GM11168 (cell line): ENCODE results near the gene DPF3.

Experiments used
- in situ Hi-C: fragments of 300-500 bp; cut with MboI; formaldehyde crosslinking; loops from one replicate; pipeline ENCODE4 v1.12.0; 2022; ENCODE audit warnings: low sequenced_read_pairs; ENCODE audit not compliant: unreplicated experiment

The DPF3 gene

GRCh38 chr14:72893636-72894322 lies at the start of gene DPF3:
TSS of gene DPF3 (minus strand) at chr14:72894101. CDS start at chr14:72894088, 13 bp downstream.
- in situ Hi-C loops: no loop called here

DNA sequence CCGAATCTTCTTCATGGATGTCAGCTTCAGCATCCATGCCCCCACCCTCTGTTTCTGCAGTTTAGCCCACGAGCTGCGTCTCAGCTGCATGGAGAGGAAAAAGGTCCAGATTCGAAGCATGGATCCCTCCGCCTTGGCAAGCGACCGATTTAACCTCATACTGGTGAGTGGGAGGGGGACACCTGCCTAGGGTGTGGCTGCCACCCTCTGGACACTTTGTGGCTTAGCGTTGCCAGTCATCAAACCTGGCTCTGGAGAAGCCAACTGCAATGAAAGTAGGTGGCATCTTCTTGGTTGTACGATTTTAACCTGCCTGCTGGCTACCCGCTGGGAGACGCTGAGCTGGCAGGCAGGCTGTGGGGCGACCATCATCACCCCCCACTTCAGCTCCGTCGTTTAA lies 49.0 kb upstream of the DPF3 start:
- in situ Hi-C loops: no loop called here

- in situ Hi-C loops: no loop called here
These were observed 47.5 kb upstream of the DPF3 start for GRCh38 chr14:72941286-72941985.

DNA sequence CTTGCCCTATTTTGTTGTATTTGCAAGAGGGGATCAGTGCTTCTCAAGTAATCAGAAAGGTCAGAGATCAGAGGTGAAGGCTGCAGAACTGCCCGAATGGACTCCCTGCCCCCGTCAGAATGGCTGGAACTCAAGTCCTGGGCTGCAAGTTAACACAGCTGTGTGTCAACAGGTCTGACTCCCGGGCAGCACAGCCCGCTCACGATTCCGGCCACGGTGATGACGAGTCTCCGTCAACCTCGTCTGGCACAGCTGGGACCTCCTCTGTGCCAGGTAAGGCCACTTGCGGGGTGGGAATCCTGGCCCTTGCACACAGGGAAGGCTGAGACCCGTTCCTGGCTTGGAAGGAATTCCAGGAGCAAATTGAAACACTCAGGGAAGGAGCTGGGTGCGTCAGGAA lies 45.7 kb upstream of the DPF3 start:
- in situ Hi-C loops: no loop called here

DNA sequence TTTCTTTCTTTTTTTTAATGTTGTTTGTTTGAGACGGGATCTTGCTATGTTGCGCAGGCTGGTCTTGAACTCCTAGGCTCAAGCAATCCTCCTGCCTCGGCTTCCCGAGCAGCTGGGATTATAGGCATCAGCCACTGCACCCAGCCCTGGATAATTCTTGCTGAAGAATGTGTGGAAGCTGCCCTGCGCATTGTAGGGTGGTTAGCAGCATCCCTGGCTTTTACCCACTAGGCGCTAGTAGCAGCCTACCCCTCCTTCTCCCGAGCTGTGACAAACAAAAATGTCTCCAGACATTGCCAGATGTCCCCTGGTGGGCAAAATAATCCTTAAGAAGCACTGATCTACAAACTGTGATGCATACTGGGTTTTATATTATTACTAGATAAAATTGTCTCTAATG lies 39.0 kb upstream of the DPF3 start:
- in situ Hi-C loops: no loop called here

- in situ Hi-C loops: no loop called here
These were observed 35.6 kb upstream of the DPF3 start for GRCh38 chr14:72929316-72930080.

DNA sequence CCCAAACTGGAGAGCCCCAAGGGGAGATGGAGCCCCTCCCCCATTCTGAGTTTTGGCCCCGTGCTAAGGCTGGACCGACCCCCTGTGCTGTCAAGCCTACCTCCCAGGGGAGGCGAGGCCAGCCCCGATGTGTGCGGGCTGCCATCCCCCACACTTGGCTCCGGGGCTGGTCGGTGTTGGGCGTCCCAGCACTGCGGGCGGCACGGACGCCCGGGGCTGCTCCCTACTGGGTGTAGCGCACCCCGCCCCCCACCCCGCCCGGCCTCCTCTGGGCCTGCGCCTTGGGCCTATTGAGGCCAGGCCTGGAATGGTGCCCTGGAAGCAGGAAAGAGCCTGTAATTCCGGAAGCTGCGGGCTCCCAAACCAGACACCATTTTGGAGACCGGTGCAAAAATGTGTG lies 35.0 kb upstream of the DPF3 start:
- in situ Hi-C loops: no loop called here

DNA sequence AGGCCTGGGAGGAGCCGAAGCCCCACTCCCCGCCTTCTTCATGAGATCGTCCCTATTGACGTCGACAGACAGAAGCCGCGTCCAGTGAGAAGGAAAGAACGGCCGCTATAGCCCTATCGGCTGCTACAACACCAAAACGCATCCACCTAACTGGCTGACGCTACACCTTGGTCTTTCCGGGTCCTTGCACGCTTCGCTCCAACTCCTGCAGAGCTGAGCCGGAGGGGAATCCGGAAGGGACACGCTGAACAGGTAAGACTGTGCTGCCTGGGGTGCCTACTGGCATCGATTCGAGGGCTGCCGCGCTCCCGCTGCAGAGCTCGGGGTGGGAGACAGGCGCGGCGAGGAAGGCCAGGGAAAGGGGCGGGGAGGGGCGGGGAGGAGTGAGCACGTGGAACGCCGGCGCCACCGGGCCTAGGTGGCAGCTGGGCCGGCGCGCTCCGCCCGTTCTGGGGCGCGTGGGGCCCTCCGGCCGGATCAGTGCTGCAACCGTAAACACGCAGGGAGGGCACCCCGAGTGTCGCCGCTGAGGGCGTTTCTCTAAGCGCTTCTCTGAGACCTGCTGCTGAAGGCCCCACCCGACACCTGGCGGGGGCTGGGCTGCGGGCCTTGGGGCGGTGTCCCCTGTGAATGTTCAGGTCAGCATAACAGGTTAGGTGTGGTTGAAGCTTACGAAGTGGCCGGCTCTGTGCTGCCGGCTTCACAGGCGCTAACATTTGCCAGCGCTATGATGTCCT lies 32.6 kb upstream of the DPF3 start, which contains the start of gene DCAF4:
Gene DCAF4, plus strand, starts transcription at position 173 of the 737 bp plus-strand sequence. CDS start 11,515 bp downstream, outside the sequence.
- in situ Hi-C loops: no loop called here

DNA sequence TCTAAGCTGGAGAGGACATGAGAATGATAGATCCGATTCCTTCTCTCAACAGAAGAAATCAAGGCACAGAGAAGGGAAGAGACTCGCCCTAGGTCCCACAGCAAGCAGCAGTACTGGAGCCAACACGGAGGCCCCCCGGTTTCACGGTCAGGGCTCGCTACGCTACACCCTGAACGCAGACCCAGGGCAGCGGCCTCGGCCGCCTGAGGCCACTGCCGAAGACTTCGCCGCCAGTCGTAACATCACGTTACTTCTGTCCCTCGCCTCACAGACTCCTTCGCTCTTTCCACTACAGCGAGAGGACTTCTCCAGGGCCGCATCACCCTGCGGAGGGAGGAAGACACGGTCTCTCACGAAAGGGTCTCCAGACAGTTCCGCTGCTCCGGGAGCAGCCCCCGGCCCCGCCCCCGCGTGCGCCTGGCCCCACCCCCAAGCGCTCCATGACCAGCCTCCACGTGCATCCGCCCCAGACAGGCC lies 32.0 kb upstream of the DPF3 start:
- in situ Hi-C loops: no loop called here

GRCh38 chr14:72925171-72925759 lies 31.4 kb upstream of the DPF3 start:
- in situ Hi-C loops: no loop called here

DNA sequence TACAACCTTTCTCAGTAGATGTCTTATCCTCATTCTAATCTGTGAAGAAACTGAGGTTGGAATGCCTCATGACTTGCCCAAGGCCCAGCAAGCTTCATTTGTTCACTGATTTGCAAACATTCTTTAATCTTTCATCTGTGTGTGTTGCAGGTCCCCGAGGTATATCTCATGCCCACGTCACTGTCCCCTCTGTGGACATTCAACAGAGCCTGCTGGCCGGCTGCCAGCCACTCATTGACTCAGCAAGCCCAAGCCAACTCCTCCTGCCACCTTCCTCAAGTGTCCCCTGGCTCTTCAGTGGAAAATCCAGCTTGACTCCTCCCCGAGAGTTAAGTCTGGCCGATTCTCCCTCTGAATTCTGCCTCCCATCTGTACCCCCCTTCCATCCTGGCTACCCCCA lies 30.4 kb upstream of the DPF3 start:
- in situ Hi-C loops: no loop called here

- in situ Hi-C loops: no loop called here
These were observed 27.5 kb upstream of the DPF3 start for GRCh38 chr14:72921396-72921795.

DNA sequence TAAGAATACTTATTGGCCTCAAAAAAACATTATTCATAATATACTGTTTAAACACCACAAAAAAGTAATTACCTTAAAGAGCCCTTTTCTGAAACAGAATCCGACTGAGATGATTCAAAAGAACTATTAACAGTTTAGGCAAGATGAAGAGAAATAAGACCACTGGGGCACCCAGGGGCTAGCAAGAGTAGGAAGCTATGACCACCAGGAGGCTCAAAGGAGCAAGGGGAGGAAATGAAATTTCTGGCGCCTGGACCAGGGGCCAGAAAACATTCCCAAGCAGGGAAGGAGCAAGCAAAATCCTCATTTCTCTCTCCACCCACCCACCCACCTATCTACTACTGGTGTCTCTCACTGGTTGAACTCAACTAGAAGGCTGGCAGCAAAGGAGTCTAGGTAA lies 26.1 kb upstream of the DPF3 start:
- in situ Hi-C loops: no loop called here

DNA sequence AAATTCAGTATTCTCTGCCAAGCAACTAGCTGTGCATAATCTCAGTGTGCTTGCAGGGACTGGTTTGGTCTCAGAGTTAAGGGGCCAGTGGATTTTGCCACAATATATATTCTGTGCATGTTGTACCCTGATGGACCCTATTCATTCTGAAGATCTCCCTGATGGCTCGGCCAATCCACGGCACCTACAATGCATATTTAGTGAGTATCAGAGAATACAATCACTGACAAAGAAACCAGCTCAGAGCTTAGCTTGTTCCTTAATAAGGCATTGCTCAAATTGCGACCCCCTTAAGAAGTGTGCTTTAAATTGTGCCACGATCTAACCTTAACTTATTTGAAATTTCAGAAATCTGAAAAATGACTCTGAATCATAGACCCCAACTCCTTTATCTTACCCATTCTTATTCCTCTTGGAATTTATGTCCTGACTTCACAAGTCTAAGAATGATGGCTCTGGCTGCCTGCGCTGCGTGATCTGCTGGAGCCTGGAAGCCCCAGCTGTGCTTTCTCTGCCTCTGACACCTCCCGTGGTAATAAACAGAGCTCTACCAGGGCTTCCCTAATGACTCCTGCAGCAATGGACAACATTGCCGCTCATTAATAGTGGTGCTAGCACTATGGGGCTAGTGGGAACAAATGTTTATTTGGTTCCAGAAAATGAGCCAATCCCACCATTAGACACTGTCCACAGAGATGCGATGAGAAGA lies 23.3 kb upstream of the DPF3 start:
- in situ Hi-C loops: no loop called here

GRCh38 chr14:72916174-72916573 lies 22.3 kb upstream of the DPF3 start:
- in situ Hi-C loops: no loop called here

GRCh38 chr14:72913809-72914208 lies 19.9 kb upstream of the DPF3 start:
- in situ Hi-C loops: no loop called here

- in situ Hi-C loops: no loop called here
These were observed 15.3 kb upstream of the DPF3 start for GRCh38 chr14:72909163-72909562.

DNA sequence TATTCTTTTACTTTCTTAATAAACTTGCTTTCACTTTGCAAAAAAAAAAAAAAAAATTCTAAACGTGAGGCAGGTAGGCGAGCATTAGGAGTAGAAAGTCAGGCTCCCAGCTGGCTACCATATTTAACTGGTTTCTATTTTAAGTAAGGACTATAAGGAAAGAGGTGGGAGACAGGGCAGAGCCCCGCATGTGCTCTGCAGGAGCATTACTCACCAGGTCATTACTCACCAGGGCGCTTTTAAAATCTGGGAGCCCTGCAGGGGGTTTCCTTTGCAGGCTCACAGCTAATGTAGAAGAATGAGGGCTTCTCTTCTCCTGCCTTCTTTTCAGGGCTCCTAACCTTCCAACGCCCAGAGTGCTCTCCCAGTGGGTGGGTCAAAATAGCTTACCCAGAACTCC lies 14.0 kb upstream of the DPF3 start:
- in situ Hi-C loops: no loop called here

- in situ Hi-C loops: no loop called here
These were observed 13.0 kb upstream of the DPF3 start for GRCh38 chr14:72906879-72907278.
